Measurements from ENCODE around the gene ZNF581. TPM values are rescaled to one million over a fixed set of nuclear protein-coding genes. Genes with fewer than 3 reads are reported as not detected.

Gene ZNF581
- total RNA-seq, 4 donors from 2014 or later: 11.8 to 20.2 (median 14.0) TPM

GRCh38 chr19:55643887-55644176, 383 bp downstream of the ZNF581 start:
- no peak for DNase-seq
- intact Hi-C loops (cut with DNase I): no loop called here
- no peaks in the 10 kb centered on the region for H3K9me3 ChIP-seq
- H3K4me1 ChIP-seq: peaks cover 55 to 90% (median 57%) of the 10 kb centered on the region in 3 donors
- H3K36me3 ChIP-seq: peaks cover 0 to 18% (median 5%) of the 10 kb centered on the region in 3 donors
- peak overlapping the region; percentile 93 to 96 (median 95) for H3K4me3 ChIP-seq
- WGBS, 2 donors: 0% methylated on average over 13 to 15 of the region's 15 CpGs
- TF ChIP-seq POLR2A (IDR thresholded peaks at IDR 0.05) (no peak), CTCF (IDR thresholded peaks at IDR 0.05) (no peak)
- peak overlapping the region; percentile 93 to 98 (median 96) for H3K27ac ChIP-seq
- H3K27me3 ChIP-seq: no peaks in the 10 kb centered on the region

- Histone ChIP-seq H3K9me3 (no peaks in the 10 kb centered on the region), H3K27me3 (no peaks in the 10 kb centered on the region), H3K36me3 (peaks cover 0 to 18% (median 5%) of the 10 kb centered on the region in 3 donors), H3K4me3 (peak overlapping the region; percentile 93 to 96 (median 95)), H3K4me1 (peaks cover 59 to 90% (median 60%) of the 10 kb centered on the region in 3 donors), H3K27ac (peak overlapping the region; percentile 93 to 98 (median 96))
- DNase-seq: no peak
- no peak for TF ChIP-seq CTCF (IDR thresholded peaks at IDR 0.05)
- no peak for TF ChIP-seq POLR2A (IDR thresholded peaks at IDR 0.05)
- intact Hi-C loops (cut with DNase I): no loop called here
- WGBS, 2 donors: 39 to 42% methylated on average over 11 to 12 of the region's 12 CpGs
Measured at GRCh38 chr19:55644191-55644833, 863 bp downstream of the ZNF581 start.

GRCh38 chr19:55644842-55645511, 1.5 kb downstream of the ZNF581 start:
- no peaks in the 10 kb centered on the region for H3K27me3 ChIP-seq
- H3K36me3 ChIP-seq: peaks cover 0 to 18% (median 5%) of the 10 kb centered on the region in 3 donors
- 68 to 85% methylated on average over 3 to 8 of the region's 28 CpGs for WGBS, 2 donors
- intact Hi-C loops (cut with DNase I): no loop called here
- TF ChIP-seq POLR2A (IDR thresholded peaks at IDR 0.05) (no peak), CTCF (IDR thresholded peaks at IDR 0.05) (no peak)
- H3K4me1 ChIP-seq: peaks cover 54 to 90% (median 58%) of the 10 kb centered on the region in 3 donors
- H3K4me3 ChIP-seq: peak overlapping the region in 1 of 4 donors; percentile 95
- no peak for DNase-seq
- no peaks in the 10 kb centered on the region for H3K9me3 ChIP-seq
- peak overlapping the region in 2 of 4 donors; percentile 93 to 98 for H3K27ac ChIP-seq

DNA sequence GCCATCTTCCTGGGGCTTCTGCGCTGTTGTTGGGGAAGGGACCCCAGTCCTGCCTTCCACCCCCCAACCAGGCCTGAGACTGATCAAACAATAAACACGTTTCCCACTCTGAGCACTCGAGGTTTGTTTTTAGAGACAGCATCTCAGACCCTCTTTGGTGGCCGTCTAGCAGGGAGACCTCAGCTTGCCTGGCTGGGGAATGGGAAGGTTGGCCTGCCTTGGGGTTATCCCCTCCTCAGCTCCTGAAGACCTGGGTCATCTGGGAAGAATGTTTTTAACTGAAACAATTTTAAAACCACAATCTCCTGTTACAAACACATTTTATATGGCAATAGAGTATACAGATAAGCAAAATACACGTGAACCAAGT, 2.0 kb downstream of the ZNF581 start:
- Histone ChIP-seq H3K27ac (no peak overlapping the region), H3K9me3 (no peaks in the 10 kb centered on the region), H3K4me1 (peaks cover 49 to 87% (median 52%) of the 10 kb centered on the region in 3 donors), H3K4me3 (no peak overlapping the region), H3K27me3 (no peaks in the 10 kb centered on the region), H3K36me3 (peaks cover 0 to 21% (median 5%) of the 10 kb centered on the region in 3 donors)
- 56 to 70% methylated on average over 3 to 5 of the region's 5 CpGs for WGBS, 2 donors
- no peak for DNase-seq
- TF ChIP-seq CTCF (IDR thresholded peaks at IDR 0.05) (no peak), POLR2A (IDR thresholded peaks at IDR 0.05) (no peak)
- intact Hi-C loops (cut with DNase I): no loop called here

All from esophagus squamous epithelium (tissue), 5 donors.